Measurements from ENCODE around the gene EPHA8.

The EPHA8 gene

GRCh38 chr1:22562584-22563583 is at the start of gene EPHA8:
Gene EPHA8 (plus strand): TSS chr1:22563489. CDS start chr1:22563636, 147 bp downstream.
- DNase-seq, result no peak

- DNase-seq, result no peak
Measured at GRCh38 chr1:22516906-22517571, 46.2 kb upstream of the EPHA8 start.

GRCh38 chr1:22517956-22518355 is 45.3 kb upstream of the EPHA8 start:
- no peak for DNase-seq

- DNase-seq, result no peak
Measured at GRCh38 chr1:22518379-22518778, 44.9 kb upstream of the EPHA8 start.

- DNase-seq, result no peak
Measured at GRCh38 chr1:22520871-22521270, 42.4 kb upstream of the EPHA8 start.

- DNase-seq, result no peak
Measured at GRCh38 chr1:22521692-22522091, 41.6 kb upstream of the EPHA8 start.

GRCh38 chr1:22522221-22522743 is 41.0 kb upstream of the EPHA8 start:
- DNase-seq, result no peak

- DNase-seq, result no peak
Measured at GRCh38 chr1:22524481-22524880, 38.8 kb upstream of the EPHA8 start.

GRCh38 chr1:22525211-22525610 is 38.1 kb upstream of the EPHA8 start:
- no peak for DNase-seq

GRCh38 chr1:22525646-22526045 is 37.6 kb upstream of the EPHA8 start:
- DNase-seq, result no peak

- no peak for DNase-seq
Measured at GRCh38 chr1:22526098-22526497, 37.2 kb upstream of the EPHA8 start.

- DNase-seq, result no peak
Measured at GRCh38 chr1:22526677-22527076, 36.6 kb upstream of the EPHA8 start.

GRCh38 chr1:22527122-22527521 is 36.2 kb upstream of the EPHA8 start:
- no peak for DNase-seq

GRCh38 chr1:22527555-22528296 is 35.6 kb upstream of the EPHA8 start:
- no peak for DNase-seq

- no peak for DNase-seq
Measured at GRCh38 chr1:22528451-22528850, 34.8 kb upstream of the EPHA8 start.

GRCh38 chr1:22529901-22530621 is 33.2 kb upstream of the EPHA8 start:
- no peak for DNase-seq

- no peak for DNase-seq
Measured at GRCh38 chr1:22530715-22531114, 32.6 kb upstream of the EPHA8 start.

- no peak for DNase-seq
Measured at GRCh38 chr1:22531251-22531650, 32.0 kb upstream of the EPHA8 start.

- no peak for DNase-seq
Measured at GRCh38 chr1:22533244-22533895, 29.9 kb upstream of the EPHA8 start.

- no peak for DNase-seq
Measured at GRCh38 chr1:22534951-22535350, 28.3 kb upstream of the EPHA8 start.

GRCh38 chr1:22535399-22535798 is 27.9 kb upstream of the EPHA8 start:
- DNase-seq, result no peak

GRCh38 chr1:22536506-22536905 is 26.8 kb upstream of the EPHA8 start:
- no peak for DNase-seq
